ENCODE measurements around the gene ZFAND3. TPM values are rescaled to one million over a fixed set of nuclear protein-coding genes. Genes with fewer than 3 reads are reported as not detected.

The ZFAND3 gene
- total and polyA plus RNA-seq, 2 donors (not counting 3 experiments of a cell fraction or from before 2014, with no cell fraction given) = 15.4 to 54.2 TPM

GRCh38 chr6:38091613-38092012 lies 272.1 kb downstream of the ZFAND3 start:
- CTCF ChIA-PET = interaction anchor here (0.9 to 1.1 kb wide), 2 partner anchors 18 to 301 kb away, joined by 3 read pairs; no protein-coding TSS in a partner anchor
- no peaks in the 10 kb centered on the region for H4K20me1 ChIP-seq (replicated peaks; ENCODE audit: control insufficient read depth, extremely low read depth, insufficient read depth, low read length)

GRCh38 chr6:38092465-38092864 lies 272.9 kb downstream of the ZFAND3 start:
- BruUV-seq (replicated peaks) = no TSS peak

More at GRCh38 chr6:38091613-38092012, 272.1 kb downstream of the ZFAND3 start:
- no peaks in the 10 kb centered on the region for H3K9me1 ChIP-seq (replicated peaks; ENCODE audit: control insufficient read depth, extremely low read depth, insufficient read depth, low read length)
- H3K9me3 ChIP-seq (replicated peaks; ENCODE audit: control insufficient read depth, insufficient read depth, low read length) = no peaks in the 10 kb centered on the region
- TF ChIP-seq JUN (IDR thresholded peaks at IDR 0.05; ENCODE audit: borderline replicate concordance, insufficient read depth, insufficient read length, low read depth) (no peak), MYC (IDR thresholded peaks at IDR 0.05; ENCODE audit: low read depth, low read length) (no peak), POLR2AphosphoS5 (IDR thresholded peaks at IDR 0.05; ENCODE audit: insufficient read depth, low read depth, low read length) (no peak)
- H3K4me1 ChIP-seq (ENCODE audit: control insufficient read depth, extremely low read depth, insufficient read depth, low read length) = no peaks in the 10 kb centered on the region
- intact Hi-C loops (cut with micrococcal nuclease) (no loop called here), dilution Hi-C loops (cut with MboI; ENCODE audit: extremely low pct_ligation_motif_present, low sequenced_read_pairs) (no loop called here)
- DNase-seq (ENCODE audit: low read depth, low spot score) (no peak), FAIRE-seq (no peak)
- POLR2A ChIA-PET = no interaction called here
- no peak overlapping the region for H3K27ac ChIP-seq (ENCODE audit: insufficient read depth, low read depth, low read length)
- no peak overlapping the region for H3K4me2 ChIP-seq (ENCODE audit: insufficient read depth, low read length)
- no peak overlapping the region for H2AFZ ChIP-seq (ENCODE audit: low read depth, low read length)
- H3K36me3 ChIP-seq (ENCODE audit: control insufficient read depth in 2 of 2, extremely low read depth in 1 of 2, insufficient read depth in 2 of 2, low read length in 2 of 2) = no peaks in the 10 kb centered on the region
- H3K4me3 ChIP-seq (replicated peaks in 1 of 3; ENCODE audit: insufficient read depth in 1 of 3, low read depth in 1 of 3, low read length in 3 of 3) = no peak overlapping the region
- H3K27me3 ChIP-seq (ENCODE audit: control insufficient read depth in 2 of 2, insufficient read depth in 2 of 2, low read length in 2 of 2) = no peaks in the 10 kb centered on the region
- no TSS peak for BruUV-seq (replicated peaks)
- H3K79me2 ChIP-seq (ENCODE audit: control insufficient read depth, insufficient read depth, low read length) = peaks cover 2% of the 10 kb centered on the region
- no peak overlapping the region for H3K9ac ChIP-seq (replicated peaks; ENCODE audit: extremely low read depth, insufficient read depth, low read length)

More at GRCh38 chr6:38092465-38092864, 272.9 kb downstream of the ZFAND3 start:
- DNase-seq (ENCODE audit: low read depth, low spot score) (no peak), FAIRE-seq (no peak)
- POLR2A ChIA-PET = no interaction called here
- Histone ChIP-seq H3K9ac (replicated peaks; ENCODE audit: extremely low read depth, insufficient read depth, low read length) (no peak overlapping the region), H3K4me3 (replicated peaks in 1 of 3; ENCODE audit: insufficient read depth in 1 of 3, low read depth in 1 of 3, low read length in 3 of 3) (no peak overlapping the region), H3K27ac (ENCODE audit: insufficient read depth, low read depth, low read length) (no peak overlapping the region), H3K36me3 (ENCODE audit: control insufficient read depth in 2 of 2, extremely low read depth in 1 of 2, insufficient read depth in 2 of 2, low read length in 2 of 2) (no peaks in the 10 kb centered on the region), H3K4me1 (ENCODE audit: control insufficient read depth, extremely low read depth, insufficient read depth, low read length) (no peaks in the 10 kb centered on the region), H3K27me3 (ENCODE audit: control insufficient read depth in 2 of 2, insufficient read depth in 2 of 2, low read length in 2 of 2) (no peaks in the 10 kb centered on the region), H2AFZ (ENCODE audit: low read depth, low read length) (no peak overlapping the region), H3K9me3 (replicated peaks; ENCODE audit: control insufficient read depth, insufficient read depth, low read length) (no peaks in the 10 kb centered on the region), H4K20me1 (replicated peaks; ENCODE audit: control insufficient read depth, extremely low read depth, insufficient read depth, low read length) (no peaks in the 10 kb centered on the region), H3K4me2 (ENCODE audit: insufficient read depth, low read length) (no peak overlapping the region), H3K9me1 (replicated peaks; ENCODE audit: control insufficient read depth, extremely low read depth, insufficient read depth, low read length) (no peaks in the 10 kb centered on the region), H3K79me2 (ENCODE audit: control insufficient read depth, insufficient read depth, low read length) (peaks cover 4% of the 10 kb centered on the region)
- dilution Hi-C loops (cut with MboI; ENCODE audit: extremely low pct_ligation_motif_present, low sequenced_read_pairs) = no loop called here
- TF ChIP-seq EZH2 (IDR thresholded peaks at IDR 0.05; ENCODE audit: borderline replicate concordance, low read depth, low read length, severe bottlenecking) (no peak), GATA2 (IDR thresholded peaks at IDR 0.05; ENCODE audit: insufficient read depth, insufficient read length, low read depth, low read length) (no peak), FOS (IDR thresholded peaks at IDR 0.05; ENCODE audit: borderline replicate concordance, insufficient read depth, low read length) (no peak), POLR2A (IDR thresholded peaks at IDR 0.05; ENCODE audit: low read depth, low read length) (no peak)
- intact Hi-C loops (cut with micrococcal nuclease) = no loop called here
- CTCF ChIA-PET = interaction anchor here (2.0 kb wide), 1 partner anchor 18 kb away, joined by 5 read pairs; no protein-coding TSS in a partner anchor
